ENCODE results near the gene ARMC9.

- TF ChIP-seq CTCF (IDR thresholded peaks at IDR 0.05) (no peak), POLR2A (IDR thresholded peaks at IDR 0.05) (no peak)
Observed at GRCh38 chr2:231347081-231347480, 148.7 kb downstream of the ARMC9 start.

Data from uterus (tissue), 2 donors.